ENCODE results near the gene PHTF2. TPM values are rescaled to one million over a fixed set of nuclear protein-coding genes. Genes with fewer than 3 reads are reported as not detected.

The PHTF2 gene
- total RNA-seq, 1 experiment from 2014 or later, result 26.7 TPM

DNA sequence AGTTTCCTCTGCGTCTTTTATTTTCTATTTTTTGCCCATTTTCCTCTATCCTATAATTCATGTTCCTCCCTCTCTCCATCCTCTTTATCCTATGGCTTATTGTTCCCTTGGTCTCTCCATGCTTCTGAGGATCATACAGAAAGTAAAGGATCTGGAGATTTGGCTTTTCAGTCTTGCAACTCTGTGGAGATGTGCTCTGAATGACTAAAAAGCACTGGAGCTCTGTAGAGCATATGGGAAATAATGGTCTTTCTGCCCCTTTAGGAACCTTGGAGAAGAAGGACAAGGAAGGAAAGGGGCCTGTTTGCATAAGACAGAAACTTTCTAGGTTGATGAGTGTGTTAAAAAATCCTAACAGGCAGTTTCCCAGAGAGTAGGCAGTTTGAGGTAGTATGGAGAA is 120.1 kb downstream of the PHTF2 start:
- RAD21 ChIA-PET (ENCODE audit: low non-redundant PET in 1 of 2, low total read pairs in 2 of 2, uncharacterized antibody in 2 of 2, unreplicated experiment in 2 of 2), result no interaction called here
- Histone ChIP-seq H3K9ac (ENCODE audit: low read length) (no peak overlapping the region), H3K27me3 (ENCODE audit: insufficient read depth, low read length) (no peaks in the 10 kb centered on the region), H3K79me2 (ENCODE audit: insufficient read depth, low read length) (no peaks in the 10 kb centered on the region), H3K4me3 (replicated peaks in 1 of 2; ENCODE audit: low read depth in 1 of 2, low read length in 2 of 2) (no peak overlapping the region), H3K4me1 (ENCODE audit: control insufficient read depth in 1 of 2, insufficient read depth in 2 of 2, low read length in 2 of 2) (no peaks in the 10 kb centered on the region), H3K4me2 (ENCODE audit: low read length) (no peak overlapping the region), H3K36me3 (ENCODE audit: control insufficient read depth in 1 of 2, insufficient read depth in 2 of 2, low read length in 2 of 2) (no peaks in the 10 kb centered on the region), H4K20me1 (ENCODE audit: insufficient read depth) (0 out of 2 replicates have a peak, but pooled peaks cover 5% of the 10 kb centered on the region), H3K9me3 (ENCODE audit: control insufficient read depth in 1 of 2, insufficient read depth in 1 of 2, low read depth in 1 of 2, low read length in 2 of 2) (no peaks in the 10 kb centered on the region), H2AFZ (ENCODE audit: low read depth, low read length, poor library complexity, severe bottlenecking) (no peak overlapping the region), H3K27ac (ENCODE audit: low read depth, low read length) (no peak overlapping the region), H3K9me2 (ENCODE audit: insufficient read depth) (no peaks in the 10 kb centered on the region)
- no TSS peak for BruUV-seq (replicated peaks)
- CTCF ChIA-PET, result no interaction called here
- DNase-seq (ENCODE audit: low read depth, low spot score) (no peak), ATAC-seq (no peak)
- POLR2A ChIA-PET, result no interaction called here
- intact Hi-C loops (cut with micrococcal nuclease), result no loop called here
- TF ChIP-seq POLR2A (IDR thresholded peaks at IDR 0.05; ENCODE audit: borderline replicate concordance, extremely low read depth, insufficient read depth, insufficient read length) (no peak), SP1 (IDR thresholded peaks at IDR 0.05; ENCODE audit: low read depth) (no peak), ZFX (IDR thresholded peaks at IDR 0.05) (no peak), EZH2 (IDR thresholded peaks at IDR 0.05) (no peak), CBX3 (IDR thresholded peaks at IDR 0.05; ENCODE audit: low read depth) (no peak), TCF7L2 (IDR thresholded peaks at IDR 0.05; ENCODE audit: borderline replicate concordance, extremely low read depth, insufficient read depth, insufficient read length) (no peak), ELF1 (IDR thresholded peaks at IDR 0.05; ENCODE audit: borderline replicate concordance, low read depth) (no peak), YY1 (IDR thresholded peaks at IDR 0.05; ENCODE audit: extremely low read depth, insufficient replicate concordance, low read depth, low read length) (no peak), RAD21 (IDR thresholded peaks at IDR 0.05; ENCODE audit: low read depth) (no peak), EGR1 (IDR thresholded peaks at IDR 0.05; ENCODE audit: low read depth) (no peak)
- TF ChIP-seq, protein P1, sequence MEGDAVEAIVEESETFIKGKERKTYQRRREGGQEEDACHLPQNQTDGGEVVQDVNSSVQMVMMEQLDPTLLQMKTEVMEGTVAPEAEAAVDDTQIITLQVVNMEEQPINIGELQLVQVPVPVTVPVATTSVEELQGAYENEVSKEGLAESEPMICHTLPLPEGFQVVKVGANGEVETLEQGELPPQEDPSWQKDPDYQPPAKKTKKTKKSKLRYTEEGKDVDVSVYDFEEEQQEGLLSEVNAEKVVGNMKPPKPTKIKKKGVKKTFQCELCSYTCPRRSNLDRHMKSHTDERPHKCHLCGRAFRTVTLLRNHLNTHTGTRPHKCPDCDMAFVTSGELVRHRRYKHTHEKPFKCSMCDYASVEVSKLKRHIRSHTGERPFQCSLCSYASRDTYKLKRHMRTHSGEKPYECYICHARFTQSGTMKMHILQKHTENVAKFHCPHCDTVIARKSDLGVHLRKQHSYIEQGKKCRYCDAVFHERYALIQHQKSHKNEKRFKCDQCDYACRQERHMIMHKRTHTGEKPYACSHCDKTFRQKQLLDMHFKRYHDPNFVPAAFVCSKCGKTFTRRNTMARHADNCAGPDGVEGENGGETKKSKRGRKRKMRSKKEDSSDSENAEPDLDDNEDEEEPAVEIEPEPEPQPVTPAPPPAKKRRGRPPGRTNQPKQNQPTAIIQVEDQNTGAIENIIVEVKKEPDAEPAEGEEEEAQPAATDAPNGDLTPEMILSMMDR (IDR thresholded peaks at IDR 0.05 in 2 of 3, conservative IDR thresholded peaks at IDR 0.05 in 1 of 3; ENCODE audit: borderline replicate concordance in 1 of 3, insufficient read depth in 1 of 3, low read depth in 2 of 3, low read length in 2 of 3), result no peak
- TF ChIP-seq, protein P2, sequence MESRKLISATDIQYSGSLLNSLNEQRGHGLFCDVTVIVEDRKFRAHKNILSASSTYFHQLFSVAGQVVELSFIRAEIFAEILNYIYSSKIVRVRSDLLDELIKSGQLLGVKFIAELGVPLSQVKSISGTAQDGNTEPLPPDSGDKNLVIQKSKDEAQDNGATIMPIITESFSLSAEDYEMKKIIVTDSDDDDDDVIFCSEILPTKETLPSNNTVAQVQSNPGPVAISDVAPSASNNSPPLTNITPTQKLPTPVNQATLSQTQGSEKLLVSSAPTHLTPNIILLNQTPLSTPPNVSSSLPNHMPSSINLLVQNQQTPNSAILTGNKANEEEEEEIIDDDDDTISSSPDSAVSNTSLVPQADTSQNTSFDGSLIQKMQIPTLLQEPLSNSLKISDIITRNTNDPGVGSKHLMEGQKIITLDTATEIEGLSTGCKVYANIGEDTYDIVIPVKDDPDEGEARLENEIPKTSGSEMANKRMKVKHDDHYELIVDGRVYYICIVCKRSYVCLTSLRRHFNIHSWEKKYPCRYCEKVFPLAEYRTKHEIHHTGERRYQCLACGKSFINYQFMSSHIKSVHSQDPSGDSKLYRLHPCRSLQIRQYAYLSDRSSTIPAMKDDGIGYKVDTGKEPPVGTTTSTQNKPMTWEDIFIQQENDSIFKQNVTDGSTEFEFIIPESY (IDR thresholded peaks at IDR 0.05; ENCODE audit: extremely low read depth, insufficient replicate concordance, low read length), result no peak

Measured in HCT116 (cell line).